HG02970 (cell line): ENCODE results near the gene TTC39C.
"Not testable (repeated sequence)": the region's sequence is repeated elsewhere in the genome, so short reads cannot be mapped to it uniquely, and the experiment has no call there.

ENCODE experiments used
- ATAC-seq: cut with Tn5 transposase; IDR thresholded peaks from one replicate; pipeline ENCODE4 v1.9.1; 2021; ENCODE audit warnings: mild to moderate bottlenecking, moderate library complexity, moderate number of reproducible peaks; ENCODE audit not compliant: unreplicated experiment, low FRiP score

TTC39C gene

GRCh38 chr18:24014986-24015638 lies 558 bp downstream of the TTC39C start:
- ATAC-seq: no peak

GRCh38 chr18:24015639-24016631 lies 1.4 kb downstream of the TTC39C start:
- no peak for ATAC-seq

- ATAC-seq: no peak
Observed at GRCh38 chr18:24016643-24017042, 2.1 kb downstream of the TTC39C start.

DNA sequence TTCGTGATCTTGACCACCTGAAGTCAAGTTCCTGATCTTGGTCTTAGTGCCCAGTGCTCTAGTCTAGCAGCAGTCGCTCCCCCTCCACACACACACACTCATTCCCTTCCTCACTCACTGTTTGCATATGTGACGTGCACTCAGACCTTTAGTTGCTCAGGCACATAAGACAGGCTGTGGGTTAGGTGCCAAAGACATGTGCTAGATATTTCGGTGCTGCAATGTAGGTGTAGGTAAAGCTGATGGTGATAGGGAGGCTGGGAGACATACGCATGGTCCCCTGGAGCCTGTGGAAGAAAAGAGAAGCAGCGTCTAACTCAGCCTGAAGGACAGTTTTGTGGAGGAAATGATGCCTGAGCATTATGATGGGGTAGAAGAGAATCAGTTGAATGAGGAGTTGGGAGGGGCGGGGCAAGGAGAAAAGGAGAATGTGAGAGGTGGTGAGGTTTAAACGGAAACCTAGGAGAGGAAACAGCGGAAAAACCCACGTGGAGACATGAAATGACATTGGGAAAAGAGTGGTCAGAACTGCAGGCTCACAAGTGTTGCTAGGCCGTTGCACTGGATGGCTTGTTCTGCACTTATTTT lies 3.8 kb downstream of the TTC39C start:
- no peak for ATAC-seq

- peak; percentile 78 for ATAC-seq
Observed at GRCh38 chr18:24019641-24020331, 5.2 kb downstream of the TTC39C start.

- no peak for ATAC-seq
Observed at GRCh38 chr18:24021505-24021904, 7.0 kb downstream of the TTC39C start.

- ATAC-seq: no peak
Observed at GRCh38 chr18:24022161-24022560, 7.6 kb downstream of the TTC39C start.

GRCh38 chr18:24023185-24023814 lies 8.7 kb downstream of the TTC39C start:
- ATAC-seq: no peak

GRCh38 chr18:24024425-24024824 lies 9.9 kb downstream of the TTC39C start:
- no peak for ATAC-seq

- no peak for ATAC-seq
Observed at GRCh38 chr18:24026457-24026856, 11.9 kb downstream of the TTC39C start.

GRCh38 chr18:24027156-24027827 lies 12.7 kb downstream of the TTC39C start:
- no peak for ATAC-seq

DNA sequence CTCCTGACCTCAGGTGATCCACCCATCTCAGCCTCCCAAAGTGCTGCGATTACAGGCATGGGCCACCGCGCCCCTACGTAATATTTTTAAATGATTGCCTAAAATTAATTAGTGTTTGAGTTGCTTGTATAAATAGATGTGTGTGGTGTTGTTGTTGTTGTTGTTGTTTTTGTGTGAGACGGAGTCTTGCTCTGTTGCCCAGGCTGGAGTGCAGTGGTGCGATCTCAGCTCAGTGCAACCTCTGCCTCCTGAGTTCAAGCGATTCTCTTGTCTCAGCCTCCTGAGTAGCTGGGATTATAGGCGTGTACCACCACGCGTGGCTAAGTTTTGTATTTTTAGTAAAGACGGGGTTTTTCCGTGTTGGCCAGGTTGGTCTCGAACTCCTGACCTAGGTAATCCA lies 14.4 kb downstream of the TTC39C start:
- ATAC-seq: not testable (repeated sequence)

- no peak for ATAC-seq
Observed at GRCh38 chr18:24031318-24031717, 16.8 kb downstream of the TTC39C start.

DNA sequence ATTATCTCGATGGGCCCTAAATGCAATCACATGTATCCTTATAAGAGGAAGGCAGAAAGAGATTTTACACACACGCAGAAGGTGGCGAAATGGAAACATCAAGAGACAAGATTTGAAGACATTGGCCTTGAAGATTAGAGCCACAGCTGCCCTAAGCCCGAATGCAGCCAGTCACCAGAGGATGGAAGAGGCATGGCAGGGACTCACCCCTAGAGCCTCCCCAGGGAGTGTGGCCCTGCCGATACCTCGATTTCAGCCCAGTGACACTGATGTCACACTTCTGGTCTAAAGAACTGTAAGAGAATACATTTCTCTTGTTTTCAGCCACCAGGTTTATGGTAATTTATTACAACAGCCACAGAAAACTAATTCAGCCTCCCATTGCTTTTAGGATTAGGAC lies 17.4 kb downstream of the TTC39C start:
- ATAC-seq: no peak

- no peak for ATAC-seq
Observed at GRCh38 chr18:24033641-24034412, 19.3 kb downstream of the TTC39C start.

- ATAC-seq: no peak
Observed at GRCh38 chr18:24035316-24035715, 20.8 kb downstream of the TTC39C start.

DNA sequence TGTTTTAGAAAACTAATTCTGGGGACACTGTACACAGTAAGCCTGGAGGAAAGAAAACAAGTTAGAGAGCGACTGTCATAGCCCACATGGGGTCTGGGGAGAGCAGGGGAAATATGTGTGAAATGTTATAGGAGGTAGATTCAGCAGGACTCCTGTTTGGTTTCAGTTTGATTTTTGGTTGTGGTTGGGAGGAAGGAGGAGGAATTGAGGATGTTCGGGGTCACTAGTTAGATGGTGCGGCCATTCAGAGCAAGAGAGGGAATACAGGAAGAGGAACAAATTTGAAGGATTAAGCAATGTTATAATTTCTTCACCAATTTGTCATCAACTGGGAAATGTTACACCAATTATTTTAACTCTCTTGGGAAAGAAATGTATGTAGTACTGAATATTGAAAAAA lies 25.1 kb downstream of the TTC39C start:
- no peak for ATAC-seq

DNA sequence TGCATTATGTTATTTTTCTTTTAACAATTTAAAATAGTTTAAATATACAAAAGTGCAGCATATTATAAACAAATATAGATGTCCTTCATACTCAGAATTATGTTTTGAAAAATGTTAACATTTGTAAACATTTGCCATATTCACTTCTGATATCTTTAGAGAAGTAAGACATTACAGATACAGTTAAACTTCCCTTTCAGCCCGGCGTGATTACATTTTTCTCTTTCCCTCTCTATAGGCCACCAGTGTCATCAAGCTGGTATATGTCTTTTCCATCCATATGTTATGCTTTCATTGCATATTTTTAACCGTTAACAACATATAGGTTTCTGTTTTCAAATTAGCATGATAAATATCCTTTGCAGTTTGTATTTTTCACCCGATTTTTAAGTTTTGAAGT lies 27.1 kb downstream of the TTC39C start:
- ATAC-seq: no peak

GRCh38 chr18:24043403-24043802 lies 28.8 kb downstream of the TTC39C start:
- no peak for ATAC-seq
